H1 (cell line): Measurements from ENCODE around the gene ADO. TPM values are rescaled to one million over a fixed set of nuclear protein-coding genes. Genes with fewer than 3 reads are reported as not detected.

Experiments
- CTCF ChIA-PET: fragments of 300-600 bp; sonication (Branson Sonifier 250); formaldehyde crosslinking; loops from one replicate; lab custom pipeline; 2021; ENCODE audit not compliant: partially characterized antibody; lab: Charles Lee
- POLR2A ChIA-PET: fragments of 300-600 bp; sonication (Branson Sonifier 250); formaldehyde crosslinking; loops from one replicate; lab custom pipeline; 2021; ENCODE audit warnings: inconsistent platforms; ENCODE audit not compliant: partially characterized antibody; lab: Charles Lee
- DNase-seq, 2 experiments: peaks; one replicate each; pipeline versions ENCODE4 v3.0.0 to v3.0.0-alpha.2; 2010 to 2022; ENCODE audit warnings: low spot score in 2 of 2, low read depth in 1 of 2, mixed read lengths in 1 of 2
- FAIRE-seq: peaks from 2 replicates; lab custom pipeline; 2011; peaks lifted over from hg19 to GRCh38; lab: Jason Lieb, UNC
- H2AFZ ChIP-seq: 2 replicates; pipeline ENCODE4 v1.8.1; 2012; ENCODE audit warnings: low read length, inconsistent platforms
- H2AK5ac ChIP-seq: 2 replicates; pipeline ENCODE4 v1.6.1; 2013; ENCODE audit warnings: low read depth, low read length
- H2BK120ac ChIP-seq: replicated peaks from 2 replicates; pipeline ENCODE3; 2013; ENCODE audit warnings: low read depth, low read length, inconsistent platforms
- H2BK12ac ChIP-seq: 2 replicates; pipeline ENCODE4 v1.6.1; 2013; ENCODE audit warnings: low read depth, low read length
- H2BK15ac ChIP-seq: 2 replicates; pipeline ENCODE4 v1.6.1; 2013; ENCODE audit warnings: low read length
- H2BK20ac ChIP-seq: 2 replicates; pipeline ENCODE4 v1.6.1; 2013; ENCODE audit warnings: low read length
- H2BK5ac ChIP-seq: 2 replicates; pipeline ENCODE4 v1.6.1; 2013; ENCODE audit warnings: low read depth, low read length
- H3K14ac ChIP-seq: 2 replicates; pipeline ENCODE4 v1.6.1; 2013; ENCODE audit warnings: inconsistent platforms; ENCODE audit not compliant: insufficient read length
- H3K18ac ChIP-seq: 2 replicates; pipeline ENCODE4 v1.6.1; 2013; ENCODE audit warnings: low read length; ENCODE audit errors: extremely low read depth
- H3K23ac ChIP-seq: 2 replicates; pipeline ENCODE4 v1.6.1; 2013; ENCODE audit warnings: inconsistent platforms; ENCODE audit not compliant: insufficient read length
- H3K23me2 ChIP-seq: 2 replicates; pipeline ENCODE4 v1.6.1; 2013; ENCODE audit warnings: low read depth, low read length
- H3K27ac ChIP-seq: 2 replicates; pipeline ENCODE4 v1.6.1; 2011; ENCODE audit warnings: low read depth, low read length, inconsistent platforms
- H3K27me3 ChIP-seq, 4 experiments: replicated peaks in 1 of 4; 1 replicate in 1 of 4; 2 replicates in 3 of 4; pipeline versions ENCODE4 v1.6.1 to v1.8.1; 2011 to 2013; ENCODE audit warnings: low read length in 3 of 4, mild to moderate bottlenecking in 3 of 4, inconsistent platforms in 2 of 4, mixed read lengths in 2 of 4, moderate library complexity in 1 of 4; ENCODE audit not compliant: control insufficient read depth in 3 of 4, insufficient read depth in 3 of 4; ENCODE audit errors: extremely low read depth in 1 of 4
- H3K36me3 ChIP-seq, 4 experiments: 2 replicates each; pipeline versions ENCODE4 v1.6.1 to v1.8.1; 2011 to 2013; ENCODE audit warnings: mild to moderate bottlenecking in 4 of 4, low read length in 3 of 4, moderate library complexity in 2 of 4, control low read depth in 1 of 4, inconsistent platforms in 1 of 4; ENCODE audit not compliant: insufficient read depth in 4 of 4, control insufficient read depth in 2 of 4
- H3K4ac ChIP-seq: replicated peaks from 2 replicates; pipeline ENCODE3; 2013; ENCODE audit warnings: low read length, low read depth, mixed read lengths, inconsistent platforms; ENCODE audit not compliant: insufficient read length
- H3K4me1 ChIP-seq, 4 experiments: replicated peaks in 1 of 4; 1 replicate in 1 of 4; 2 replicates in 3 of 4; pipeline versions ENCODE4 v1.6.1 to v1.8.1; 2011 to 2013; ENCODE audit warnings: low read length in 3 of 4, inconsistent platforms in 2 of 4, mixed read lengths in 1 of 4; ENCODE audit not compliant: insufficient read depth in 4 of 4, control insufficient read depth in 3 of 4
- H3K4me2 ChIP-seq, 2 experiments: 2 replicates each; pipeline versions ENCODE4 v1.6.1 to v1.8.1; 2011 to 2013; ENCODE audit warnings: low read depth in 2 of 2, low read length in 2 of 2, control low read depth in 1 of 2, inconsistent platforms in 1 of 2, mild to moderate bottlenecking in 1 of 2; ENCODE audit not compliant: insufficient read depth in 1 of 2
- H3K4me3 ChIP-seq, 4 experiments: fragments of 200-600, 300-600 bp in 1 of 4; sonication (generic), shearing (Covaris generic), sonication (Bioruptor Twin) in 1 of 4; 2 replicates each; pipeline versions ENCODE4 v1.5.1 to v1.8.1; 2011 to 2016; ENCODE audit warnings: low read length in 4 of 4, low read depth in 3 of 4, control low read depth in 2 of 4, inconsistent platforms in 2 of 4, mild to moderate bottlenecking in 2 of 4, mixed read lengths in 1 of 4, moderate library complexity in 1 of 4; ENCODE audit not compliant: insufficient read depth in 2 of 4; ENCODE audit errors: extremely low read depth in 1 of 4
- H3K56ac ChIP-seq: replicated peaks from 2 replicates; pipeline ENCODE3; 2013; ENCODE audit warnings: low read depth, mild to moderate bottlenecking, mixed read lengths, low read length, inconsistent platforms; ENCODE audit not compliant: insufficient read length
- H3K79me1 ChIP-seq: 2 replicates; pipeline ENCODE4 v1.6.1; 2013; ENCODE audit warnings: low read depth, low read length, control low read depth
- H3K79me2 ChIP-seq, 2 experiments: 2 replicates each; pipeline versions ENCODE4 v1.6.1 to v1.8.1; 2012 to 2013; ENCODE audit warnings: low read length in 2 of 2, mild to moderate bottlenecking in 2 of 2, inconsistent platforms in 1 of 2; ENCODE audit not compliant: insufficient read depth in 2 of 2, control insufficient read depth in 1 of 2
- H3K9ac ChIP-seq, 4 experiments: replicated peaks in 1 of 4; 1 replicate in 1 of 4; 2 replicates in 3 of 4; pipeline versions ENCODE4 v1.6.1 to v1.8.1; 2011 to 2013; ENCODE audit warnings: low read depth in 3 of 4, low read length in 3 of 4, control low read depth in 2 of 4, mild to moderate bottlenecking in 2 of 4, moderate library complexity in 2 of 4, inconsistent platforms in 1 of 4; ENCODE audit errors: extremely low read depth in 1 of 4
- H3K9me3 ChIP-seq, 2 experiments: 2 replicates each; pipeline versions ENCODE4 v1.6.1 to v1.8.1; 2012 to 2013; ENCODE audit warnings: mild to moderate bottlenecking in 2 of 2, moderate library complexity in 2 of 2, control low read depth in 1 of 2, inconsistent platforms in 1 of 2, low read depth in 1 of 2, low read length in 1 of 2, mixed read lengths in 1 of 2; ENCODE audit not compliant: insufficient read depth in 2 of 2
- H4K20me1 ChIP-seq, 2 experiments: replicated peaks in 1 of 2; 2 replicates each; pipeline versions ENCODE3 to v1.8.1; 2011 to 2013; ENCODE audit warnings: inconsistent platforms in 2 of 2, low read length in 2 of 2, mild to moderate bottlenecking in 1 of 2; ENCODE audit not compliant: insufficient read depth in 2 of 2, control insufficient read depth in 1 of 2
- H4K5ac ChIP-seq: 2 replicates; pipeline ENCODE4 v1.6.1; 2013; ENCODE audit warnings: low read length, low read depth, mixed read lengths, inconsistent platforms; ENCODE audit not compliant: insufficient read length
- H4K8ac ChIP-seq: 2 replicates; pipeline ENCODE4 v1.8.0; 2013; ENCODE audit warnings: mild to moderate bottlenecking, moderate library complexity, low read length, inconsistent platforms; ENCODE audit not compliant: insufficient read depth; ENCODE audit errors: extremely low read depth
- H4K91ac ChIP-seq: replicated peaks from 2 replicates; pipeline ENCODE3; 2013; ENCODE audit warnings: low read length, mixed read lengths, inconsistent platforms; ENCODE audit not compliant: insufficient read length
- BACH1 ChIP-seq: IDR thresholded peaks from 2 replicates; pipeline ENCODE4 v1.6.1; 2012; ENCODE audit warnings: low read length, improper control_type of control experiment
- CBX5 ChIP-seq: fragments of 300-800, 300-1000 bp; sonication (generic); IDR thresholded peaks from 2 replicates; pipeline ENCODE4 v1.7.1; 2016; ENCODE audit warnings: antibody characterized with exemption, low read length, low read depth
- E2F6 ChIP-seq: IDR thresholded peaks from 2 replicates; pipeline ENCODE4 v1.6.1; 2012; ENCODE audit warnings: inconsistent platforms
- EGR1 ChIP-seq: IDR thresholded peaks from 2 replicates; pipeline ENCODE4 v1.6.1; 2011; ENCODE audit warnings: low read depth, low read length, borderline replicate concordance
- GABPA ChIP-seq: IDR thresholded peaks from 2 replicates; pipeline ENCODE4 v1.6.1; 2011; ENCODE audit warnings: mild to moderate bottlenecking, low read length, moderate library complexity, borderline replicate concordance; ENCODE audit not compliant: insufficient read depth
- HDAC6 ChIP-seq: IDR thresholded peaks from one replicate; pipeline ENCODE4 v1.7.1; 2012; ENCODE audit warnings: low read depth, mild to moderate bottlenecking, inconsistent platforms, low read length, moderate library complexity
- MAX ChIP-seq: IDR thresholded peaks from 2 replicates; pipeline ENCODE4 v1.6.1; 2012; ENCODE audit warnings: inconsistent platforms
- NRF1 ChIP-seq: IDR thresholded peaks from 2 replicates; pipeline ENCODE4 v1.6.1; 2011; ENCODE audit warnings: mild to moderate bottlenecking, low read depth, low read length, improper control_type of control experiment
- POLR2AphosphoS5 ChIP-seq: IDR thresholded peaks from 2 replicates; pipeline ENCODE4 v1.6.1; 2011; ENCODE audit warnings: low read depth, low read length
- RNF2 ChIP-seq: fragments of 200-900, 300-1000 bp; sonication (generic); IDR thresholded peaks from 2 replicates; pipeline ENCODE4 v1.7.1; 2016; ENCODE audit warnings: borderline replicate concordance, low read depth, mild to moderate bottlenecking, antibody characterized with exemption, low read length; ENCODE audit not compliant: poor library complexity, severe bottlenecking; ENCODE audit errors: missing control alignments
- SIX5 ChIP-seq: IDR thresholded peaks from 2 replicates; pipeline ENCODE4 v1.6.1; 2011; ENCODE audit warnings: mild to moderate bottlenecking, low read depth, low read length
- SP2 ChIP-seq: IDR thresholded peaks from 2 replicates; pipeline ENCODE4 v1.6.1; 2012; ENCODE audit warnings: mild to moderate bottlenecking, low read length, inconsistent platforms
- USF2 ChIP-seq: IDR thresholded peaks from 2 replicates; pipeline ENCODE4 v1.6.1; 2011; ENCODE audit warnings: low read length, improper control_type of control experiment
- WGBS, 2 experiments: shearing (Covaris generic) in 1 of 2; methylation state at CpG; one replicate each; pipeline versions ENCODE4 v1.1.6 to v1.1.7; 2013 to 2015; ENCODE audit warnings: low lambda C conversion rate in 2 of 2, mixed read lengths in 2 of 2, inconsistent platforms in 1 of 2, low coverage in 1 of 2, missing lambda C conversion rate in 1 of 2; ENCODE audit not compliant: insufficient replicate concordance in 2 of 2, insufficient coverage in 1 of 2, insufficient read length in 1 of 2; ENCODE audit errors: extremely low coverage in 1 of 2, missing lambda C conversion rate in 1 of 2; 5-methylcytosine and 5-hydroxymethylcytosine counted together
- polyA plus RNA-seq, 7 experiments: library from polyadenylated mRNA; depleted of rRNA in 3 of 7; stranded (reverse) in 5 of 7; unstranded in 2 of 7; fragments of >200 nt in 5 of 7; fragments of 200-250 nt in 2 of 7; gene quantifications; 1 replicate in 5 of 7; 2 replicates in 1 of 7; 4 replicates in 1 of 7; pipeline versions ENCODE4 v1.2.1 to v1.2.3, GENCODE V29; 2011 to 2013; ENCODE audit warnings: missing spikeins in 2 of 7, mixed read lengths in 2 of 7
- total RNA-seq: library from RNA; stranded (reverse); fragmentation: NEBNext Ultra II Directional; extraction: Animal tissue kit (Norgen Biotek cat#: 25700); gene quantifications from 2 replicates; pipeline ENCODE4 v1.2.1, GENCODE V29; 2021

The ADO gene
- total and polyA plus RNA-seq, 2 of the 8 experiments (the other 6 are each of a cell fraction or from before 2014, with no cell fraction given): 18.7 to 27.9 TPM

- CTCF ChIA-PET: interaction anchor here (0.6 to 2.0 kb wide), 8 partner anchors 9 to 282 kb away, joined by 3 to 7 read pairs (median 3); partner anchors contain the start of gene ADO
- Histone ChIP-seq H2AFZ (no peak overlapping the region), H3K27me3 (no peaks in the 10 kb centered on the region), H2BK12ac (no peak overlapping the region), H3K4me3 (no peak overlapping the region), H4K8ac (no peak overlapping the region), H3K79me1 (no peaks in the 10 kb centered on the region), H4K20me1 (no peaks in the 10 kb centered on the region), H2BK15ac (no peak overlapping the region; the same call in 1 of the 2 replicates), H3K9ac (no peak overlapping the region), H3K56ac (no peak overlapping the region), H3K79me2 (no peaks in the 10 kb centered on the region), H3K9me3 (no peaks in the 10 kb centered on the region), H3K36me3 (no peaks in the 10 kb centered on the region), H3K4me1 (no peaks in the 10 kb centered on the region), H2BK20ac (no peak overlapping the region), H3K14ac (no peak overlapping the region), H4K91ac (no peak overlapping the region), H3K23ac (no peak overlapping the region), H2BK120ac (no peak overlapping the region), H3K27ac (no peak overlapping the region), H3K23me2 (no peaks in the 10 kb centered on the region), H4K5ac (no peak overlapping the region), H2BK5ac (no peak overlapping the region), H2AK5ac (no peak overlapping the region), H3K4me2 (no peak overlapping the region), H3K4ac (no peak overlapping the region), H3K18ac (no peak overlapping the region)
- WGBS, 2 experiments: 93% methylated on average over 1 of the region's 1 CpG; no CpG with 5 or more reads in 1 of the 2 experiments
- no peak for FAIRE-seq
- DNase-seq: no peak
- POLR2A ChIA-PET: no interaction called here
- TF ChIP-seq CBX5: no peak
- TF ChIP-seq E2F6: no peak
- no peak for TF ChIP-seq BACH1
- no peak for TF ChIP-seq POLR2AphosphoS5
- no peak for TF ChIP-seq USF2
- TF ChIP-seq SIX5: no peak
- TF ChIP-seq NRF1: no peak
- no peak for TF ChIP-seq GABPA
- TF ChIP-seq MAX: no peak
- no peak for TF ChIP-seq EGR1
- no peak for TF ChIP-seq SP2
- TF ChIP-seq HDAC6: no peak
- TF ChIP-seq RNF2: no peak
These were observed 38.5 kb downstream of the ADO start for GRCh38 chr10:62842983-62843382.
